ENCODE measurements around the gene ARHGEF10L. TPM values are rescaled to one million over a fixed set of nuclear protein-coding genes. Genes with fewer than 3 reads are reported as not detected.
"Not testable (repeated sequence)": the region's sequence is repeated elsewhere in the genome, so short reads cannot be mapped to it uniquely, and the experiment has no call there.

The ARHGEF10L gene, protein sequence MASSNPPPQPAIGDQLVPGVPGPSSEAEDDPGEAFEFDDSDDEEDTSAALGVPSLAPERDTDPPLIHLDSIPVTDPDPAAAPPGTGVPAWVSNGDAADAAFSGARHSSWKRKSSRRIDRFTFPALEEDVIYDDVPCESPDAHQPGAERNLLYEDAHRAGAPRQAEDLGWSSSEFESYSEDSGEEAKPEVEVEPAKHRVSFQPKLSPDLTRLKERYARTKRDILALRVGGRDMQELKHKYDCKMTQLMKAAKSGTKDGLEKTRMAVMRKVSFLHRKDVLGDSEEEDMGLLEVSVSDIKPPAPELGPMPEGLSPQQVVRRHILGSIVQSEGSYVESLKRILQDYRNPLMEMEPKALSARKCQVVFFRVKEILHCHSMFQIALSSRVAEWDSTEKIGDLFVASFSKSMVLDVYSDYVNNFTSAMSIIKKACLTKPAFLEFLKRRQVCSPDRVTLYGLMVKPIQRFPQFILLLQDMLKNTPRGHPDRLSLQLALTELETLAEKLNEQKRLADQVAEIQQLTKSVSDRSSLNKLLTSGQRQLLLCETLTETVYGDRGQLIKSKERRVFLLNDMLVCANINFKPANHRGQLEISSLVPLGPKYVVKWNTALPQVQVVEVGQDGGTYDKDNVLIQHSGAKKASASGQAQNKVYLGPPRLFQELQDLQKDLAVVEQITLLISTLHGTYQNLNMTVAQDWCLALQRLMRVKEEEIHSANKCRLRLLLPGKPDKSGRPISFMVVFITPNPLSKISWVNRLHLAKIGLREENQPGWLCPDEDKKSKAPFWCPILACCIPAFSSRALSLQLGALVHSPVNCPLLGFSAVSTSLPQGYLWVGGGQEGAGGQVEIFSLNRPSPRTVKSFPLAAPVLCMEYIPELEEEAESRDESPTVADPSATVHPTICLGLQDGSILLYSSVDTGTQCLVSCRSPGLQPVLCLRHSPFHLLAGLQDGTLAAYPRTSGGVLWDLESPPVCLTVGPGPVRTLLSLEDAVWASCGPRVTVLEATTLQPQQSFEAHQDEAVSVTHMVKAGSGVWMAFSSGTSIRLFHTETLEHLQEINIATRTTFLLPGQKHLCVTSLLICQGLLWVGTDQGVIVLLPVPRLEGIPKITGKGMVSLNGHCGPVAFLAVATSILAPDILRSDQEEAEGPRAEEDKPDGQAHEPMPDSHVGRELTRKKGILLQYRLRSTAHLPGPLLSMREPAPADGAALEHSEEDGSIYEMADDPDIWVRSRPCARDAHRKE (N-terminal part only)
- 1.9 TPM for total RNA-seq
- 11.5 TPM for polyA plus RNA-seq
- long read RNA-seq, donor 1: 0 reads
- long read RNA-seq, donor 2: 0 reads
- long read RNA-seq, donor 3: 0 reads
- long read RNA-seq, donor 4: 0 reads
- long read RNA-seq, donor 5: 0 reads
- long read RNA-seq, donor 6: 0 reads
- long read RNA-seq, donor 7: 0 reads
- long read RNA-seq, donor 8: 0 reads
- long read RNA-seq, donor 9: 0 reads
- long read RNA-seq, donor 10: 0 reads

DNA sequence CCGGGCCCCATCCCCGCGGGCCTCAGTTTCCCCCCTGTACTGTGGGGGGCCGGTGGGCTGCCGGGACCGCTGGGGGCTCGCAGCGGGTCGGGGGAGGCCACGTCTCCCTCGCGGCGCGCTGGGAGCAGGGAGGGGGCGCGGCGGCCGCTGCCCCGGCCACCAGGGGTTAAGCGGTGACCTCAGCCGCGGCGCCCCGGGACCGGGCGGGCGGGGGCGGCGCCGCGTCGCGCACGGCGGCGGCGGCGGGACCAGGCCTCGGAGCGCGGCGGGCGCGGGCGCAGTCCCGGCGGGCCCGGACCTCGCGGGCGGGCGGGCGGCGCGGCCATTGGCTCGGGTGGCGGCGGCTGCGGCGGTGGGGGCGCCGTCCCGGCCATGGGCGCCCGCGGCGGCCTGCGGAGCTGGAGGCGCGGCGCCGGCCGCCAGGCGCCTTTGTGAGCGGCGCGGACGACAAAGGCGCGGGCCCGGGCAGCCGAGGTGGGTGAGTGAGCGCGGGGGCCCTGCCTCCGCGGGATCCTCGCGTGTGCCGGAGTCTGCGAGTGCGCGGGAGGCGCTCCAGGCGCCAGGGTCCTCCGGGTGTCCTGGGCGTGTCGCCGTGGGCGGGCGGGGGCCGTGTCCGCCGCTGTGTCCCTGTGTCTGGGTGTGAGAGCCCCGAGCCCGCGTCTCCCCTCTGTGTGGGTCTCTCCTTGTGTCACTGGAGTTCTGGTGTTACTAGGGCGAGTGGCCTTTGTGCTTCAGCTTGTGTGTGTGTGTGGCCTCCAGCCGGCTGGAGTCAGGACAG is at the start of gene ARHGEF10L:
ARHGEF10L (plus strand) TSS at position 222 of the 778 bp plus-strand sequence. CDS start 40,898 bp downstream, outside the sequence.
- Histone ChIP-seq H3K9me3 (ENCODE audit: control insufficient read depth in 2 of 2, insufficient read depth in 1 of 2, low read length in 1 of 2) (no peaks in the 10 kb centered on the region), H3K4me1 (ENCODE audit: control insufficient read depth in 2 of 2, insufficient read depth in 2 of 2, low read length in 2 of 2) (no peaks in the 10 kb centered on the region), H3K4me3 (ENCODE audit: low read length in 2 of 2) (peak within 1 kb of the TSS; percentile 30 to 32), H3K27ac (ENCODE audit: low read depth in 1 of 2, low read length in 1 of 2) (no peak within 1 kb of the TSS), H3K36me3 (ENCODE audit: control insufficient read depth in 2 of 2, insufficient read depth in 2 of 2, low read length in 1 of 2) (no peaks in the 10 kb centered on the region), H3K27me3 (ENCODE audit: control insufficient read depth in 2 of 2, insufficient read depth in 1 of 2, low read length in 1 of 2) (peaks cover 37 to 59% of the 10 kb centered on the region in 2 donors)
- 2% methylated on average over 107 of the region's 108 CpGs for WGBS
- no peak for DNase-seq (ENCODE audit: low read depth in 6 of 9, low spot score in 9 of 9)

DNA sequence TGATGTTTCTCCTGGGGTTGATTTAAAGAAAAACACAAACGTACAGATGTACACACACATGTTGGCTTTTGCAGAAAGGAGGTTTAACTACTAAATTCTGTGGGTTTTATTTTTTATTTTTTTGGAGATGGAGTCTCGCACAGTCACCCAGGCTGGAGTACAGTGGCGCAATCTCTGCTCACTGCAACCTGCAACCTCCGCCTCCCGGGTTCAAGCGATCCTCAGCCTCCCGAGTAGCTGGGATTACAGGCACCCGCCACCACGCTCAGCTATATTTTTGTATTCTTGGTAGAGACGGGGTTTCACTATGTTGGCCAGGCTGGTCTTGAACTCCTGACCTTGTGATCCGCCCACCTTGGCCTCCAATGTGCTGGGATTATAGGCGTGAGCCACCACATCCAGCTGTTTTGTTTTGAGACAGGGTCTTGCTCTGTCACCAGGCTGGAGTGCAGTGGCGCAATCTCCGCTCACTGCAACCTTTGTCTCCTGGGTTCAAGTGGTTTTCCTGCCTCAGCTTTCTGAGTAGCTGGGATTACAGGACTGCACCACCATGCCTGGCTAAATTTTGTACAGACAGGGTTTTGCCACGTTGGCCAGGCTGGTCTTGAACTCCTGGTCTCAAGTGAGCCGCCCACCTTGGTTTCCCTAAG is 49.6 kb upstream of the ARHGEF10L start:
- not testable (repeated sequence) for H3K36me3 ChIP-seq (ENCODE audit: control insufficient read depth in 2 of 2, insufficient read depth in 2 of 2, low read length in 1 of 2); H3K9me3 ChIP-seq (ENCODE audit: control insufficient read depth in 2 of 2, insufficient read depth in 1 of 2, low read length in 1 of 2); H3K4me3 ChIP-seq (ENCODE audit: low read length in 2 of 2); H3K27ac ChIP-seq (ENCODE audit: low read depth in 1 of 2, low read length in 1 of 2); H3K4me1 ChIP-seq (ENCODE audit: control insufficient read depth in 2 of 2, insufficient read depth in 2 of 2, low read length in 2 of 2); DNase-seq (ENCODE audit: low read depth in 6 of 9, low spot score in 9 of 9); H3K27me3 ChIP-seq (ENCODE audit: control insufficient read depth in 2 of 2, insufficient read depth in 1 of 2, low read length in 1 of 2)
- 96% methylated on average over 16 of the region's 16 CpGs for WGBS

DNA sequence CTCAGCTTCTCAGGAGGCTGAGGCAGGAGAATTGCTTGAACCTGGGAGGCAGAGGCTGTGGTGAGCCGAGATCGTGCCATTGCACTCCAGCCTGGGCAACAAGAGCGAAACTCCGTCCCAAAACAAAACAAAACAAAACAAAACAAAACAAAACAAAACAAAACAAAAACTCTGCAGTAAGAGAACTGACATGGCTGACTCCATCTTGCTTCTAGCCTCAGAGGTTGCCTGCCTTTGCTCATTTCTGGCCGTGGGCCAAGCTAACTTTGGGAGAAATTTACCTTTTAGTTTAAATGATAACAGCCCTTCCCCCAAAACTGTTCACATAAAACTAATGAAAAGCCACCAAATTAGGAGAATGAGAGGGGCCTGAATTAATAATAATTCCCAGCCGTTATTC is 48.8 kb upstream of the ARHGEF10L start:
- DNase-seq (ENCODE audit: low read depth in 6 of 9, low spot score in 9 of 9); H3K9me3 ChIP-seq (ENCODE audit: control insufficient read depth in 2 of 2, insufficient read depth in 1 of 2, low read length in 1 of 2); H3K27ac ChIP-seq (ENCODE audit: low read depth in 1 of 2, low read length in 1 of 2); H3K4me1 ChIP-seq (ENCODE audit: control insufficient read depth in 2 of 2, insufficient read depth in 2 of 2, low read length in 2 of 2); H3K4me3 ChIP-seq (ENCODE audit: low read length in 2 of 2); H3K36me3 ChIP-seq (ENCODE audit: control insufficient read depth in 2 of 2, insufficient read depth in 2 of 2, low read length in 1 of 2); H3K27me3 ChIP-seq (ENCODE audit: control insufficient read depth in 2 of 2, insufficient read depth in 1 of 2, low read length in 1 of 2): not testable (repeated sequence)
- WGBS: 82% methylated on average over 6 of the region's 6 CpGs

DNA sequence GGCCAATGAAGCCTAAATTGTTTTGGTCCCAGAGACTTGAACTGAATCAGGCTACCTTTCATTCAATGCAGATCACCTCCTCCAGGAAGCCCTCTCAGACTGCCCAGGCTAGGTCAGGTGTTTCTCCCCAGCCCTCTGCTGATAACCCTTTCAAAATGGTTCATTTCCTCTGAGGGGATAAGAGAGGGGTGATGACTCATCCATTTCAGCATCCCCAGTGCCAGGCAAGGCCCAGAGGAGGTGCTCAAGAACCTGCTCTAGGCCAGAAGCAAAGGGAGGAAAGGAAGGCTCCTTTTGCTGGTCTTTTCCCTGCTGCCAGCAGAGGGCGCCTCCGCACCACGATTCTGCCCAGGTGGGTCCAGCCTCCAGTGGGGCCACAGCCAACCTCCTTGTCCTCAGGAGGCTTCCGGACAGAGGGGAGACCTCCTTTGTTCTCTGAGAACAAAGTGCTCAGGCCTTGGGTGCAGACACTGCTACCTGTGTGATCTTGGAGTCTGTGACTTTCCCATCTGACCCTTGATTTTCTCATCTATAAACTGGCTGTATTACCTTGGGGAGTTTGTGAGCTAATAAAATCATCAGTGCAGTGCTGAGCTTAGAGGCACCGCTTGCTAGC is 45.3 kb upstream of the ARHGEF10L start:
- WGBS: 20% methylated on average over 5 of the region's 5 CpGs
- H3K4me3 ChIP-seq (ENCODE audit: low read length in 2 of 2): no peak overlapping the region
- H3K9me3 ChIP-seq (ENCODE audit: control insufficient read depth in 2 of 2, insufficient read depth in 1 of 2, low read length in 1 of 2): peaks cover 0 to 1% of the 10 kb centered on the region in 2 donors
- no peaks in the 10 kb centered on the region for H3K4me1 ChIP-seq (ENCODE audit: control insufficient read depth in 2 of 2, insufficient read depth in 2 of 2, low read length in 2 of 2)
- DNase-seq (ENCODE audit: low read depth in 6 of 9, low spot score in 9 of 9): peak in 7 of 9 donors; percentile 14 to 56 (median 33)
- no peaks in the 10 kb centered on the region for H3K36me3 ChIP-seq (ENCODE audit: control insufficient read depth in 2 of 2, insufficient read depth in 2 of 2, low read length in 1 of 2)
- H3K27me3 ChIP-seq (ENCODE audit: control insufficient read depth in 2 of 2, insufficient read depth in 1 of 2, low read length in 1 of 2): no peaks in the 10 kb centered on the region
- H3K27ac ChIP-seq (ENCODE audit: low read depth in 1 of 2, low read length in 1 of 2): no peak overlapping the region

DNA sequence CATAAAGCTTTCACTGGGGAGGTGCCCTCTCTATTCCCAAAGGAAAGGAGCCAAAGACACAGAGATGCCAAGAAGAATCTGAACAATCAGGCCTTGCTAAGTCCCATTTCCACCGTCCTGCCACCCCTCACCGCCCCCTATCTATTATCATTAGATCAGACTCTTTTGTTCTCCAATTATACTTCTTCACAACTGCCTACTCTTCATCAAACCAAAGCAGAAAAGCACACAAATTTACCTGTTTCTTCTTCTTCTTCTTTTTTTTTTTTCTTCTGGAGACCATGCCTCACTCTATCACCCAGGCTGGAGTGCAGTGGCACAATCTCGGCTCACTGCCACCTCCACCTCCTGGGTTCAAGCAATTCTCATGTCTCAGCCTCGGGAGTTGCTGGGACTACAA is 43.1 kb upstream of the ARHGEF10L start:
- 87% methylated on average over 4 of the region's 4 CpGs for WGBS
- H3K27me3 ChIP-seq (ENCODE audit: control insufficient read depth in 2 of 2, insufficient read depth in 1 of 2, low read length in 1 of 2): no peaks in the 10 kb centered on the region
- peaks cover 0 to 1% of the 10 kb centered on the region in 2 donors for H3K9me3 ChIP-seq (ENCODE audit: control insufficient read depth in 2 of 2, insufficient read depth in 1 of 2, low read length in 1 of 2)
- H3K4me3 ChIP-seq (ENCODE audit: low read length in 2 of 2): no peak overlapping the region
- no peak overlapping the region for H3K27ac ChIP-seq (ENCODE audit: low read depth in 1 of 2, low read length in 1 of 2)
- no peaks in the 10 kb centered on the region for H3K4me1 ChIP-seq (ENCODE audit: control insufficient read depth in 2 of 2, insufficient read depth in 2 of 2, low read length in 2 of 2)
- no peaks in the 10 kb centered on the region for H3K36me3 ChIP-seq (ENCODE audit: control insufficient read depth in 2 of 2, insufficient read depth in 2 of 2, low read length in 1 of 2)
- no peak for DNase-seq (ENCODE audit: low read depth in 6 of 9, low spot score in 9 of 9)

DNA sequence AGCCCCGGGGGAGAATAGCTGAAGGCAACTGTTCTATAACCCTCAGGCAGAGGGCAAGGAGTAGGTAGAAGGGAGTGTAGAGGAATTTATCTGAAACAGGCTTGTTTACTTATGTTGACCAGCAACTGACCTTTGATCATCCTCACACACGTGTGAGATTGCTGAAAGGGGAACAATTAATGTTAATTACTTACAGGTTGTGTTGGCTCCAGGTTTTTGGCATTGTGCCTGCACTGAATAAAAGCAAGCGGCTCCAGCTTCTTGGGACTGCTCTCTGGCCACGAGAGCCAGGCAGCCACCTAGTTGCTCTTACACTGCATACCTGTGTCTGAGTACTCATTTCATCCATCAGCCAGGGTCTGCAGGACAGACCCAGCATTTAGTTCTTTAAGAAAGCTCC is 41.3 kb upstream of the ARHGEF10L start:
- peaks cover 0 to 1% of the 10 kb centered on the region in 2 donors for H3K9me3 ChIP-seq (ENCODE audit: control insufficient read depth in 2 of 2, insufficient read depth in 1 of 2, low read length in 1 of 2)
- 70% methylated on average over 4 of the region's 4 CpGs for WGBS

DNA sequence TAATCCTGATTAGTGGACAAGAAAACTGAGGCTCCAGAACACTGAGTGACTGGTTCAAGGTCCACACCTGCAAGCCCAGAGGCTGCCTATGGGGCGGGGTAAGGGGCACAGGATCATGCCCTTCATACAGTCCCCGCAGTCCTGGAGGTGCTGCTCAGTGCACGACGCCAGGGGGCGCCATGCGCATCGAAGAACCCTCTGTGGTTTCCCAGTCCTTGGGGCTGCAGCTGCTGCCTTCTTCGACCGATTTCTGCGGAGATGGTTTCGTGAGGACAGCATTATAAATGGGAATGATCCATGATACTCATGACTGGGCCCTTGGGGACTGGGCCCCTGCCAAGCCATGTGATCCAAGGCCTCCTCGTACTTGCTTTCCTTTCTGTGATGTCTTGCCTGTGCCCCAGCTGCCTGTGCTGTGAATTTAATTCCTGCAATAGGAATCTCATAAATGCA is 37.1 kb upstream of the ARHGEF10L start:
- DNase-seq (ENCODE audit: low read depth in 6 of 9, low spot score in 9 of 9): peak in 8 of 9 donors; percentile 5 to 66 (median 31)
- no peak overlapping the region for H3K4me3 ChIP-seq (ENCODE audit: low read length in 2 of 2)
- no peaks in the 10 kb centered on the region for H3K27me3 ChIP-seq (ENCODE audit: control insufficient read depth in 2 of 2, insufficient read depth in 1 of 2, low read length in 1 of 2)
- no peaks in the 10 kb centered on the region for H3K4me1 ChIP-seq (ENCODE audit: control insufficient read depth in 2 of 2, insufficient read depth in 2 of 2, low read length in 2 of 2)
- H3K9me3 ChIP-seq (ENCODE audit: control insufficient read depth in 2 of 2, insufficient read depth in 1 of 2, low read length in 1 of 2): no peaks in the 10 kb centered on the region
- 8% methylated on average over 12 of the region's 12 CpGs for WGBS
- no peak overlapping the region for H3K27ac ChIP-seq (ENCODE audit: low read depth in 1 of 2, low read length in 1 of 2)
- H3K36me3 ChIP-seq (ENCODE audit: control insufficient read depth in 2 of 2, insufficient read depth in 2 of 2, low read length in 1 of 2): no peaks in the 10 kb centered on the region

More for the DNA sequence above, 41.3 kb upstream of the ARHGEF10L start:
- Histone ChIP-seq H3K36me3 (ENCODE audit: control insufficient read depth in 2 of 2, insufficient read depth in 2 of 2, low read length in 1 of 2) (no peaks in the 10 kb centered on the region), H3K27ac (ENCODE audit: low read depth in 1 of 2, low read length in 1 of 2) (no peak overlapping the region), H3K4me3 (ENCODE audit: low read length in 2 of 2) (no peak overlapping the region), H3K27me3 (ENCODE audit: control insufficient read depth in 2 of 2, insufficient read depth in 1 of 2, low read length in 1 of 2) (no peaks in the 10 kb centered on the region), H3K4me1 (ENCODE audit: control insufficient read depth in 2 of 2, insufficient read depth in 2 of 2, low read length in 2 of 2) (no peaks in the 10 kb centered on the region)
- DNase-seq (ENCODE audit: low read depth in 6 of 9, low spot score in 9 of 9): no peak

Measured in thymus (tissue), 14 donors.